ENCODE data around the gene PPP5C. TPM values are rescaled to one million over a fixed set of nuclear protein-coding genes. Genes with fewer than 3 reads are reported as not detected.

The PPP5C gene
- total RNA-seq, 2 experiments from 2014 or later: 108 to 111 TPM

- no peak overlapping the region for H3K27ac Mint-ChIP-seq
- ATAC-seq: no peak
- H3K9me3 Mint-ChIP-seq: no peaks in the 10 kb centered on the region
- intact Hi-C loops (cut with micrococcal nuclease): no loop called here
- peak overlapping the region; percentile 40 for H3K4me3 Mint-ChIP-seq
- TF ChIP-seq CTCF (IDR thresholded peaks at IDR 0.05): no peak
- ChIA-PET POLR2A (interaction anchor here (0.6 kb wide), 1 partner anchor 33 kb away, joined by 4 read pairs; no protein-coding TSS in a partner anchor), CTCF (interaction anchor here (1.0 kb wide), 2 partner anchors 16 to 218 kb away, joined by 3 to 4 read pairs; partner anchors contain the start of gene PPP5C)
- peaks cover 37% of the 10 kb centered on the region for H3K4me1 Mint-ChIP-seq (ENCODE audit: low read depth)
- H3K36me3 Mint-ChIP-seq (ENCODE audit: low read depth): peaks cover 36% of the 10 kb centered on the region
- no peak for DNase-seq
- no peaks in the 10 kb centered on the region for H3K27me3 Mint-ChIP-seq
Measured at GRCh38 chr19:46361915-46362314, 15.0 kb downstream of the PPP5C start.

- H3K27ac Mint-ChIP-seq: no peak overlapping the region
- no peak overlapping the region for H3K4me3 Mint-ChIP-seq
- no peak for ATAC-seq
- no peak for DNase-seq
- H3K4me1 Mint-ChIP-seq (ENCODE audit: low read depth): peaks cover 35% of the 10 kb centered on the region
- no peaks in the 10 kb centered on the region for H3K27me3 Mint-ChIP-seq
- CTCF ChIA-PET: interaction anchor here (0.7 to 1.5 kb wide), 4 partner anchors 16 to 152 kb away, joined by 3 to 8 read pairs (median 6); no protein-coding TSS in a partner anchor
- POLR2A ChIA-PET: interaction anchor here (1.0 kb wide), 1 partner anchor 8 kb away, joined by 3 read pairs; no protein-coding TSS in a partner anchor
- TF ChIP-seq CTCF (IDR thresholded peaks at IDR 0.05): no peak
- H3K9me3 Mint-ChIP-seq: no peaks in the 10 kb centered on the region
- H3K36me3 Mint-ChIP-seq (ENCODE audit: low read depth): peaks cover 29% of the 10 kb centered on the region
- intact Hi-C loops (cut with micrococcal nuclease): no loop called here
Measured at GRCh38 chr19:46364359-46364758, 17.5 kb downstream of the PPP5C start.

GRCh38 chr19:46365561-46365960 lies 18.7 kb downstream of the PPP5C start:
- DNase-seq (no peak), ATAC-seq (no peak)
- ChIA-PET POLR2A (interaction anchor here (0.6 to 0.9 kb wide), 2 partner anchors 21 to 66 kb away, joined by 3 read pairs; no protein-coding TSS in a partner anchor), CTCF (interaction anchor here (1.5 kb wide), 1 partner anchor 85 kb away, joined by 8 read pairs; no protein-coding TSS in a partner anchor)
- TF ChIP-seq CTCF (IDR thresholded peaks at IDR 0.05): no peak
- no peak overlapping the region for H3K27ac Mint-ChIP-seq
- intact Hi-C loops (cut with micrococcal nuclease): no loop called here
- H3K36me3 Mint-ChIP-seq (ENCODE audit: low read depth): peaks cover 26% of the 10 kb centered on the region
- no peaks in the 10 kb centered on the region for H3K9me3 Mint-ChIP-seq
- H3K4me3 Mint-ChIP-seq: no peak overlapping the region
- peaks cover 36% of the 10 kb centered on the region for H3K4me1 Mint-ChIP-seq (ENCODE audit: low read depth)
- H3K27me3 Mint-ChIP-seq: no peaks in the 10 kb centered on the region

GRCh38 chr19:46366620-46367292 lies 19.9 kb downstream of the PPP5C start:
- no peak for TF ChIP-seq CTCF (IDR thresholded peaks at IDR 0.05)
- no peaks in the 10 kb centered on the region for H3K27me3 Mint-ChIP-seq
- H3K4me3 Mint-ChIP-seq: no peak overlapping the region
- POLR2A ChIA-PET: no interaction called here
- DNase-seq (no peak), ATAC-seq (no peak)
- intact Hi-C loops (cut with micrococcal nuclease): no loop called here
- H3K9me3 Mint-ChIP-seq: no peaks in the 10 kb centered on the region
- H3K4me1 Mint-ChIP-seq (ENCODE audit: low read depth): peaks cover 41% of the 10 kb centered on the region
- H3K27ac Mint-ChIP-seq: no peak overlapping the region
- peaks cover 23% of the 10 kb centered on the region for H3K36me3 Mint-ChIP-seq (ENCODE audit: low read depth)
- CTCF ChIA-PET: interaction anchor here (1.6 kb wide), 1 partner anchor 29 kb away, joined by 6 read pairs; no protein-coding TSS in a partner anchor

GRCh38 chr19:46367426-46367825 lies 20.5 kb downstream of the PPP5C start:
- Mint-ChIP-seq H3K4me3 (no peak overlapping the region), H3K27ac (no peak overlapping the region), H3K4me1 (ENCODE audit: low read depth) (peaks cover 42% of the 10 kb centered on the region), H3K9me3 (no peaks in the 10 kb centered on the region), H3K27me3 (no peaks in the 10 kb centered on the region), H3K36me3 (ENCODE audit: low read depth) (peaks cover 19% of the 10 kb centered on the region)
- ATAC-seq (no peak), DNase-seq (no peak)
- ChIA-PET POLR2A (interaction anchor here (1.3 kb wide), 1 partner anchor 13 kb away, joined by 5 read pairs; no protein-coding TSS in a partner anchor), CTCF (interaction anchor here (1.6 kb wide), 1 partner anchor 28 kb away, joined by 6 read pairs; no protein-coding TSS in a partner anchor)
- no peak for TF ChIP-seq CTCF (IDR thresholded peaks at IDR 0.05)
- intact Hi-C loops (cut with micrococcal nuclease): no loop called here
